ENCODE data around the gene AKAP12.

AKAP12 gene

DNA sequence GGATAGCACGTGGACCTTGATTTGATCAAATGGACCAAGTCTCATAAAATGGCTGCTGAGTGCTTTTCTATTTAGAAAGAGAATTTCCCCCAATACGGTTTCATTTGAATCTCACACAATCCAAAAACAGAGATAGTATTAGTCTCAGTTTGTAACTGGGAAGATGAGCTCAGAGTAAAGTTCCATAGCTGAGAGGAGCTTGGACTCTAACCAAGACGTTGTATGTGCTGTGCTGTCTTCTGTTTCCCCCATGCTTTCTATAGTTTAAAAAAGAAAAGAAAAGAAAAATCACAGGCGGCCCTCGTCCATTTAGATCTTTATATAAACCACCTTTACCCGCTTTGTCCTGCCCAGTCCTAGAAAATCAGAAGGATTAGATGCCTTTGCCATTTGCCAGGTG lies 58.1 kb downstream of the AKAP12 start:
- no peak overlapping the region for H3K4me3 ChIP-seq (ENCODE audit: low read length)
- no peaks in the 10 kb centered on the region for H3K9me2 ChIP-seq (replicated peaks; ENCODE audit: control insufficient read depth, low read length)
- H3K9me3 ChIP-seq (ENCODE audit: control insufficient read depth, insufficient read depth, low read length): no peaks in the 10 kb centered on the region
- no peaks in the 10 kb centered on the region for H3F3A ChIP-seq (ENCODE audit: control insufficient read depth, insufficient read depth)
- H3K4me2 ChIP-seq (ENCODE audit: low read length): no peak overlapping the region
- H3K4me1 ChIP-seq (ENCODE audit: control insufficient read depth, low read length): no peaks in the 10 kb centered on the region
- TF ChIP-seq, protein P1, sequence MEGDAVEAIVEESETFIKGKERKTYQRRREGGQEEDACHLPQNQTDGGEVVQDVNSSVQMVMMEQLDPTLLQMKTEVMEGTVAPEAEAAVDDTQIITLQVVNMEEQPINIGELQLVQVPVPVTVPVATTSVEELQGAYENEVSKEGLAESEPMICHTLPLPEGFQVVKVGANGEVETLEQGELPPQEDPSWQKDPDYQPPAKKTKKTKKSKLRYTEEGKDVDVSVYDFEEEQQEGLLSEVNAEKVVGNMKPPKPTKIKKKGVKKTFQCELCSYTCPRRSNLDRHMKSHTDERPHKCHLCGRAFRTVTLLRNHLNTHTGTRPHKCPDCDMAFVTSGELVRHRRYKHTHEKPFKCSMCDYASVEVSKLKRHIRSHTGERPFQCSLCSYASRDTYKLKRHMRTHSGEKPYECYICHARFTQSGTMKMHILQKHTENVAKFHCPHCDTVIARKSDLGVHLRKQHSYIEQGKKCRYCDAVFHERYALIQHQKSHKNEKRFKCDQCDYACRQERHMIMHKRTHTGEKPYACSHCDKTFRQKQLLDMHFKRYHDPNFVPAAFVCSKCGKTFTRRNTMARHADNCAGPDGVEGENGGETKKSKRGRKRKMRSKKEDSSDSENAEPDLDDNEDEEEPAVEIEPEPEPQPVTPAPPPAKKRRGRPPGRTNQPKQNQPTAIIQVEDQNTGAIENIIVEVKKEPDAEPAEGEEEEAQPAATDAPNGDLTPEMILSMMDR (IDR thresholded peaks at IDR 0.05; ENCODE audit: low read depth, low read length, poor library complexity, severe bottlenecking): no peak
- TF ChIP-seq EZH2phosphoT487 (IDR thresholded peaks at IDR 0.05; ENCODE audit: borderline replicate concordance, low read length): no peak
- H4K20me1 ChIP-seq (ENCODE audit: control insufficient read depth, insufficient read depth, low read depth, low read length): no peaks in the 10 kb centered on the region
- no peak overlapping the region for H3K27ac ChIP-seq (ENCODE audit: low read depth, low read length)
- no peaks in the 10 kb centered on the region for H3K79me2 ChIP-seq (ENCODE audit: control insufficient read depth, low read length)
- H3K27me3 ChIP-seq (ENCODE audit: control insufficient read depth, low read length): peaks cover 24% of the 10 kb centered on the region
- no peaks in the 10 kb centered on the region for H3K36me3 ChIP-seq (ENCODE audit: control insufficient read depth, low read length)

DNA sequence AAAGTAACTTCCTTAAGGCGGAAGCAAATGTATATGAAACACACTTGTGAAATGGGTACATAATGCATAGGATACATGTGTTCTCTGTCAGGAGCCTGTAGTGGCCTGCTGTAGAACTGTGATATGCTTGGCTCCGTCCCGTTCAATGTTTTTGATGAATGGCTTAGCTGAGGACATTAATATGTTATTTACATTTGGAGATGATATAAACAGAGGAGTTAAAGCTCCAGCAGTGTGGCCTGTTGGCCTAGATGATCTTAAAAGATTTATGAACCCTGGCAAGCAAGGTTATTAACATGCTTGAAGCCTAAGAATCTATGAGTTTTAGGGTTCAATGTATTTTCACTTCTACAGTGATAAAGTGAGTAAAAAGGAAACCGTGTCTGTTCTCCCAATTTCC lies 59.2 kb downstream of the AKAP12 start:
- H3K79me2 ChIP-seq (ENCODE audit: control insufficient read depth, low read length): no peaks in the 10 kb centered on the region
- peaks cover 21% of the 10 kb centered on the region for H3K27me3 ChIP-seq (ENCODE audit: control insufficient read depth, low read length)
- no peaks in the 10 kb centered on the region for H3K4me1 ChIP-seq (ENCODE audit: control insufficient read depth, low read length)
- H3K4me2 ChIP-seq (ENCODE audit: low read length): no peak overlapping the region
- H3K36me3 ChIP-seq (ENCODE audit: control insufficient read depth, low read length): no peaks in the 10 kb centered on the region
- no peak overlapping the region for H3K4me3 ChIP-seq (ENCODE audit: low read length)
- no peaks in the 10 kb centered on the region for H3K9me3 ChIP-seq (ENCODE audit: control insufficient read depth, insufficient read depth, low read length)
- H3F3A ChIP-seq (ENCODE audit: control insufficient read depth, insufficient read depth): no peaks in the 10 kb centered on the region
- H3K27ac ChIP-seq (ENCODE audit: low read depth, low read length): no peak overlapping the region
- H3K9me2 ChIP-seq (replicated peaks; ENCODE audit: control insufficient read depth, low read length): no peaks in the 10 kb centered on the region
- H4K20me1 ChIP-seq (ENCODE audit: control insufficient read depth, insufficient read depth, low read depth, low read length): no peaks in the 10 kb centered on the region
- TF ChIP-seq, protein P1 (IDR thresholded peaks at IDR 0.05; ENCODE audit: low read depth, low read length, poor library complexity, severe bottlenecking): no peak
- TF ChIP-seq EZH2phosphoT487 (IDR thresholded peaks at IDR 0.05; ENCODE audit: borderline replicate concordance, low read length): no peak

DNA sequence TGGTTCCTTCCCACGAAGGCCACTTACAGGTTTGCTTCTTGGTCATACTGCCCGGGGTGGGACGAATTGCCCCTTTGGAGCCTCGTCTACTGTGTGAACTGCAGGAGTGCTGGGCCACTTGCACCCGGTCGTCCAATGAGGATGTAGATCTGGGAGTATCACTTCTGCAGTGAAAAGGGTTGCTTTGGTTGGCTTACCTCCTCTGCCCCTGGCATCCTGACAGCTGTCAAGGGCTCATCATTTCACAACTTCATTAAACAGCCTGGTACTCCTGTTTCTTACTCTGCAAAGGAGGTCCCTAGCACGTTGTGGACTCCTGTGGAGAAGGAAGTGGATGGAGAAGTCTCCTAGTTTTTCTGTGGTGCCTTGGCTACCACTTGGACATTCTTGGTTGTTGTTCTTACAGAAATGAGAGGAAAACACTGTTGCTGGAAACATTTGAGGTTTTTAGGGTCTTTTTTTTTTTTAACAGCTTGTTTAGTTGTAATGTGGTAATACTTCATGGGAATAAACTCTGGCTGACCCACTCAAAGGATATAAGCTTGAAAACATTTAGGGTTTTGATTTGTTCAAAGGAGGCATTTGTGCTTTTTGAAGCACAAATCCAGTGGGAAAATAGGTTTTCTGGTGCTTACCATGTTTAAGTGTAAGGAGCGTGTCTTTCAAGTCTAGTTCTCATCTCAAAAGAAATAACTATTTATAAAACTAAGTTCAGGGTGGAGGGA lies 60.7 kb downstream of the AKAP12 start:
- Histone ChIP-seq H3K79me2 (ENCODE audit: control insufficient read depth, low read length) (no peaks in the 10 kb centered on the region), H3K4me3 (ENCODE audit: low read length) (no peak overlapping the region), H3K9me3 (ENCODE audit: control insufficient read depth, insufficient read depth, low read length) (no peaks in the 10 kb centered on the region), H3F3A (ENCODE audit: control insufficient read depth, insufficient read depth) (no peaks in the 10 kb centered on the region), H3K36me3 (ENCODE audit: control insufficient read depth, low read length) (no peaks in the 10 kb centered on the region), H3K27me3 (ENCODE audit: control insufficient read depth, low read length) (peaks cover 18% of the 10 kb centered on the region), H3K4me1 (ENCODE audit: control insufficient read depth, low read length) (no peaks in the 10 kb centered on the region), H4K20me1 (ENCODE audit: control insufficient read depth, insufficient read depth, low read depth, low read length) (no peaks in the 10 kb centered on the region), H3K27ac (ENCODE audit: low read depth, low read length) (no peak overlapping the region), H3K4me2 (ENCODE audit: low read length) (no peak overlapping the region), H3K9me2 (replicated peaks; ENCODE audit: control insufficient read depth, low read length) (no peaks in the 10 kb centered on the region)
- TF ChIP-seq, protein P1 (IDR thresholded peaks at IDR 0.05; ENCODE audit: low read depth, low read length, poor library complexity, severe bottlenecking): no peak
- no peak for TF ChIP-seq EZH2phosphoT487 (IDR thresholded peaks at IDR 0.05; ENCODE audit: borderline replicate concordance, low read length)

Measured in DOHH2 (cell line).